Measurements from ENCODE around the gene SPRY4.
"Not testable (repeated sequence)": the region's sequence is repeated elsewhere in the genome, so short reads cannot be mapped to it uniquely, and the experiment has no call there.

The SPRY4 gene

DNA sequence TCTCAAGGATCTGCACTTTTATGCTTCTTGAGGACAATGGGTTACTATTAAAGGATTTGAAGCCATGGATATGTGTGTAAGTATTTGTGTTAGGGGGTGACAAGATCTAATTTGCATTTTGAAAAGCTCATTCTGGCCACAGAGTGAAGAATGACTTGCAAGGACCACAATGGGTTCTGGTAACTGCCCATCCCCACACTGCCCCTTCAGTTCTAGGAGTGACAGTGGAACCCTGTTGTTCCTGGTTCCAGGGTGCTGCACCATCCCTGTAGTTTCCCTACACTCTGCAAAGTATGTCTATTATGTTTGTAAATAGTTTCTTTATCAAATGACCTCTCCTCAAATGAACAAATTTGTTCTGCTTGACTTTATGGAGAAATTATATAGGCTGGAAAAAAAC, 9.7 kb upstream of the SPRY4 start:
- DNase-seq (ENCODE audit: low read depth in 3 of 3), result no peak

DNA sequence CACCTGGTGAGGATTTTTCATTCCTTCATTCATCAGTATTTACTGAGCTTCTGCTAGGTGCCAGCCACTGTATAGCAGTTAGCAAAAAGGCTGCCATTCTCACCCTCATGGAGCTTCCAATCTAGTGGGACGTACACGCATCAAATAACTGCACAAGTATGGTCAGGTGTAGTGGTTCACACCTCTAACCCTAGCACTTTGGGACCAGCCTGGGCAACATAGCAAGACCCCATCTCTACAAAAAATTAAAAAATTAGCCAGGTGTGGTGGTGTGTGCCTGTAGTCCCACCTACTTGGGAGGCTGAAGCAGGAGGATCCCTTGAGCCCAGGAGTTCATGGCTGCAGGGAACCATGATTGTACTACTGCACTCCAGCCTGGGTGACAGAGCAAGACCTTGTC, 8.9 kb upstream of the SPRY4 start:
- DNase-seq (ENCODE audit: low read depth in 3 of 3), result not testable (repeated sequence)

DNA sequence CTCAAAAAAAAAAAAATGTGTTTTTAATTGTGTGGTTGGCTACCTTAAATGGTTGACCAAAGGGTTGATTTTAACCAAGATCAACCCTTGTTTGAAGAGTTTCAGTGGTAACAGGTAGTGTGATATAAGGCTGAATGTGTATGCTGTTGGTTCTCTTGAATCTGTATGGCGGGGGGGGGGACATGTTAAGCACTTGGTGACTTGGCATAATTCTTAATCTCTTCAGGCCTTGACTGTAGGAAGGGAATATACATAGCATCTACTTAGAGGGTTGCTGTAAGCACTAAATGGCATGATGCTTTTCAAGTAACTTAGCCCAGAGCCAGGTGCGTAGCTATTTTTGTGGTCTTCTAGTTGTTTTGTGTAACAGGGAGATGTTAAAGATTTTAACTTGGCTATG, 5.6 kb upstream of the SPRY4 start:
- no peak for DNase-seq (ENCODE audit: low read depth in 3 of 3)

DNA sequence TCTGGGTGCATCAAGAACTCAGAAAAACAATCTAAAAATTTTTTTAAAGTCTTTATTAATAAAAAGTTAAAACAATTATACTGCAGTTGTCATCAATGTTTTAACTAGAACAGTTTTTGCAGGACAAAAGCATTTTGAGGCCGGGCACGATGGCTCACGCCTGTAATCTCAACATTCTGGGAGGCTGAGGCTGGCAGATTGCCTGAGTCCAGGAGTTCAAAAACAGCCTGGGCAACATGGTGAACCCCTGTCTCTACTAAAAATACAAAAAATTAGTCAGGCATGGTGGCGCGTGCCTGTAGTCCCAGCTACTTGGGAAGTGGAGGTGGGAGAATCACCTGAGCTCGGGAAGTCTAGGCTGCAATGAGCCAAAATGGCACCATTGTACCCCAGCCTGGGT, 5.2 kb upstream of the SPRY4 start:
- DNase-seq (ENCODE audit: low read depth in 3 of 3), result no peak

DNA sequence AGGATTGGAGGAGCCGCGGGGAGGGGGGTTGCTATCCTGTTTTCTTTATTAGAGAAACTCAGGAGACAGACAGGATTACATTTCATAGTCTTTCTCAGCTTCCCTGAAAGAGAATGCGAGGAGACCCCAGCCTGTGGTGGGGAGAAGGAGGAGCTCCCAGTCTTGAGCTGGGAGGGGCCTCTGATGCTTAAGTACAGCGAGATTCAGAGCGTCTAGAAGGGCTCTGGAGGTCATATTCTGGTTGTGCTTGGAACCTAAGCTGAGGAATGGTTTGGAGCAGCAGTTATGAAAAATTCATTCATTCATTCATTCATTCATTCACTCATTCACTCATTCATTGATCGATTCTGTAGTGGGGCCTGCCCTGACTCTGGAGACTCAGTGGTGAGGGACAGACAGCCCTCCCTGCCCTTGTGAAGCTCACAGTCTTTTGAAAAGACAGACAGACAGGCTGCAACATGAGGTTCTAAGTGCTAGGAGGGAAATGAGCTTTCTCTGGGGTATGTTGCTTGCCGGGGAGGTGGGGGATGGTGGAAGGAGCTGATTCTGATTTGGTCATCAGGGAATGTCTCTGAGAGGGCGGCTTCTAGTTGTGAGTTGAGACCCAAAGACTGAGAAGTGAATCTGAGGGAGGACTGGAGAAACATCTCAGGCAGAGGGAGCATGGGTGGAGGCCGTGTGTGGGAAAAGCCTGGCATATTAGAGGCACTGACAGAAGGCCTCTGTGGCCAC, 2.5 kb upstream of the SPRY4 start:
- no peak for DNase-seq (ENCODE audit: low read depth in 3 of 3)

DNA sequence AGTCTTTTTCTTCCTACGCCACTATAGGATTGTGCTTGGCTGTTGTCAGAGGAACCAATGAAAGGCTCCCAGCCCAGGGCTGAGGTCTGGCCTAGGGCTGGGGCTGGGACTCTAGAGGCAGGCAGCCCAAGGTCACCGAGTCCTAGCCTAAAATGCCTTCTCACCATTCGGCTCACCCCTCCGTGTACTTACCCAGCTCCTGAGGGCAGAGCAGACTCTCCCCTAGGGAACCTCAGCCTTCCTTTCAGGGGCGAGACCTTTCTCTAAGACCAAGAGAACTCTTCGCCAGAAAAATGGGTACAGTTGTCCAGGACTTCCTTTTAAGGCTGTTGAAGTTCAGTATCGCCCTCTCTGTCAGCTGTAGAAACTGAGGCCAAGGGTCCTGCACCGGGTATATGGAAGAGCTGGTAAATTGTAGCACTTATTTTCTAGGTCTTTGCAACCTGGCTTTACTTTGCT, 1.7 kb upstream of the SPRY4 start:
- no peak for DNase-seq (ENCODE audit: low read depth in 3 of 3)

DNA sequence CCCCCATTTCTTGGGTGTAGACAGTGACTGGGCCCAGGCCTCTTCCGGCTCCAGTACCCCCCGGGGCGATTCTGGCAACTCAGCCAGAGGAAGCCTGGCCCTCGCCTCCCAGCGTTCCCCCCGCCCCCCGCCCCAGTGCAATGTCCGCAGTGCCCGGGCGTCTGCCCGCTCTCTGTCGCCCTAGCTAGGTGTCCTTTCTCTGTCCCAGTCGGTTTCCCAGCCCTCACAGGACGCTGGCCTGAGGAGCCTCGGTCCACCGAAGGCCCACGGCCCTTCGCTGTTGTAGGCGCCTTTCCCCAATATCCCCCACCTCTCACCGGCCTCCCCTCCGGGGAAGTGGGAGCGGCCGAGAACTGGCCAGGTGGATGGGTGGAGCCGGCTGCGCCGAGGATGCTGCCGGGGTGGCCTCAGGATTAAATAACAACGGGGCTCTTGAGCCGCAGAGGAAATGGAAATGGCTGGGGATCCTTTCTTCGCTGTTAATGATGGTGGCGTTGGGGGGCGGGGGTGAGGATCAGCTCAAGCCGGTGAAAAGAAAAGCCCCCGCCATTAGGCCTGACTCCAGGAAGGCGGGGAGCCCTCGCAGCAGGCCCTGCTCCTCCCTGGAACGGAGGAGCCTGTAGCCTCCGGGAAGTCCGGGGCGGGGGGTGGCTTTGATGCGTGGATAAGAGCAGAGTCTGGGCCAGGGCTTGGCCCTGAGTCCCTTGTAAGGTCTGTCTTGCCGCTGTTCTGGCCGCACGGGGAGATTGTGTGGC, 1.1 kb upstream of the SPRY4 start:
- DNase-seq (ENCODE audit: low read depth in 3 of 3), result no peak

DNA sequence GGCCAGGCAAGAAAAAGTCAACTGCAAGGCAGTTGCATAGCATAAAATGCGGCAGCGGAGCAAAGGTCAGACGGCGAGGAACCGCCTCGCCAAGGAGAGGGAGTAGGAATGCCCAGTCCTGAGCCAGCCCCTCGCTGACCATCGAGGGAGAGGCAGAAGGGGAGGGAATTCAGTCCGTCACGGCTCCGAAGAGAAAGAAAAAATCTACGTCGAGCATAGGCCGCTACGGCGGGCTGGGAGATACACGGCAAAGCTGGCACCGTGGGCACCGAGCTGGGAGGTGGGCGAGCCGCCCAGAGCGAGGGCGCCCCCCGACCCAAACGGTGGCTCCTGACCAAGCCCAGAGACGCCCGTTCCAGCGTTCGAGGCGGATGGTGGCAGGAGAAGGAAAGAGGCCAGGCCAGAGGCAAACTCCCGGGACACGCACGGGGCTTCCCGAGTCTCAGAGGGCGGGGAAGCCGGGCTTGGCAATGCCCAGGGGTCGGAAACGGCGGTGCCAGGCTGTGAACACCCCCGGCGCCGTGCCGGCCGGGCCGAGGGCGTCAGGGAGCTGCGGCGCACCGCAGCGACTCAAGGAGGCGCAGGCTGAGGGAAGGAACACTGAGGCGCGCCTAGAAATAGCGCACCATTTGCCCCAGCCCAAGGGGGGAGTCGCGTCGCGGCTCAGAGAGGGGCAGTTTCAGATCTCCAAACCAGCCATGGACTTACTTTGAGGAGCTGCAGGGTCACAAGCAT, 518 bp downstream of the SPRY4 start:
- DNase-seq (ENCODE audit: low read depth in 3 of 3), result peak in 2 of 3 experiments; percentile 18 to 22

DNA sequence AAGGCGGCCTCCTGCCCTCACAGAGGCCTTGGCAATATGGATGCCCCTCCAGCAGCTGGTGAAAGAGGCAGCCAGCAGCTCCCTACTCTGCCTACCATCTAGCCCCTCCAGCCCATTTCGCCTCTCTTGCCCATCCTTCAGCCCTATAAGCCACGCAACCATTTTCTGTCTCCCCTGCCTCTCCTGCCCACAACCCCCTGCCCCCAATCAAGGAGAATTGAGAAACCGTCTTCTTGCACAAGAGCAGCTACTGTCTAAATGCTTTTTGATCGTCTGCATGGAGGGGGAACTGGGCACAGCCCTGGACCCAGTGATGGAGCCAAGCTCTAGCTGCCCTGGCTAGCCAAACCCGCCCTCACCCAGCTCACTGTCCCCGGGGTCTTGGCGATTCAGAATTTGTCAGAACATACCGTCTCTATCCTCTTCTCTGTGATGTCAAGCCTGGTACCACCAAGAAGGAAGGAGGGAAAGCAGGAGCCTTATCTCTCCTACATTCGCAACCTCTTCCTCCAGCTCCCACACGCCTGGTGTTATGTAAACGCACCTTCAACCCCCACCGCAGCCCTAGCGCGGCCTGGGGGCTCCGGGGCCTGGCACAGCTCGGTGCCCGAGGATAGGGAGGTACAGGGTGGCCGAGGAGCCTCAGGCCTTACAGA, 1.2 kb downstream of the SPRY4 start:
- DNase-seq (ENCODE audit: low read depth in 3 of 3), result no peak

DNA sequence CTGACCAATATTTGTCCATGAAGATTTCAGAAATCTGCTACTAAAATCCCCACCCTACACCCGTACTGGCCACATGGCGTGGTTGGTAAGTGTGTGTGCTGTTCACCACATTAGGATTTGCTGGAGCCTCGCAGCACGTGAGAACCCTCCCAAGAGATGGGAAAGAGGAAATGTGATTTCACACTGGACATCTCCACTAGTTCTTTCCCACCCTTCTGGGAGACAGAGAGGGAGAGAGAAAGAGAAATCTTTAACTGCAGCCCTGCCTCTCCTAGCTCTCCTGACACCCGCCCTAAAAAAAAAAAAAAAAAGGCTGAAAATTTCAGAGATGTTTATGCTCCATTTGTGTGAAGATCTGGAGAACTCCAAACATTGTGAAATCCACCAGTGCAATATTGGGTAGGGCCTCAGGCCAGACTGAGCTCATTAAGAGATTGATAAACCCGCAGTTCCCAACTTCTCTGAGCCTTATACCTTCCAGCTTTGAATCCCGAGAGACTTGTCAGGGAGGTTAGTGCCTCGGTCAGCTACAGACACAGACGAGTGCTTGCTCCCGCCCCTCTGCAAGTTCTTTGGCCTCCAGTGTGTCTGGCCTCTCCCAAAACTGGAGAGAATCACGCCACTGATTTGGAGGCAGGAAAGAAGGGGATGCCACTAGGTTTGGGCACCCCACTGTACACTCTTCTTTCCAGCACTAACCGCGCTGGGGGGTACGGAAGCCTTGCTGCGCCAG, 1.9 kb downstream of the SPRY4 start:
- no peak for DNase-seq (ENCODE audit: low read depth in 3 of 3)

DNA sequence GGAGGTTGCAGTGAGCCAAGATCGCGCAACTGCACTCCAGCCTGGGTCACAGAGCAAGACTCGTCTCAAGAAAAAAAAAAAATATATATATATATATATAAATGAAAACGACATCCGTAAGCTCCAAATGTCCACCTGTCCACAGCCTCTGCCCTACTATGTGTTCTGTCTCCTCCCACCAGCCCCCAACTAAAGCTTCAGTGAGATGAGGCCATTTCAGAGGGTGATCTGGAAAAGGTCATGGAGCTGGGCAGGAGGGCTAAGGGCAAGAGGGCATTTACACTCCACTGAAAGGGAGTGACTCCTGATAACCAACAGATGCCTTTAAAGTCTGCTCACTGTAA, 2.4 kb downstream of the SPRY4 start:
- DNase-seq (ENCODE audit: low read depth in 3 of 3), result no peak

DNA sequence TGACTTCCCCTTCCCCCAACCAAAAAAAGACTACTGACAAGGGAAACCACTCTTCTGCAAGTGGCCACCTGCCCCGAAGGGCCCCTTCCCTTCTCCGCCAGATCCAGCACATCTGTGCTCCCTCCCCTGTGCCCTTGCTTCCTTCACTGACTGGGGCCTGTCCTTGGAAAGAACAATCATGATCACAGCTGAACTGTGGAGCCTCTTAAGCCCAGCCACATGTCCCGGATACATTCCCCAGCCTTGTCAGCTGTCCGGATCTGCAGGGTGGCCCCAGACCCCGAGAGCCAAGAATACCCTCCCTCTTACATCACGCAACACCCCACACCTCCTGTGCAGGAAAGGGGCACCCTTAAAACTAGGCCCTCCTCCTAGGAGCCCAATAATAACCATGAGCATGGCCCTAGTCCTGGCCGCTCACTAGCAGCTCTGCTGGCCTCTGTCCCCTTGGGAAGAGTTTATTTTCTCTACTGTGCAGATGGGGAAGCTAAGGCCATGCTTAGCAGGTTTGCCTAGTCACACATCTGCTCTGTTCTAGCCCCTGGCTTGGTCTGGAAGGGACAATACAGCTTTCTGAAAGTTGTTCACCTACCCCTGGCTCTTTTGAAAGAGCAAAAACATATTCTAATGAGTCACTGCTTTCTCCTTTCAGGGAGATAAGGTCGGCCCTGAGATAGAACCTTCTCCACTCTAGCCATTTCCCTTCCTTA, 3.8 kb downstream of the SPRY4 start:
- DNase-seq (ENCODE audit: low read depth in 3 of 3), result no peak

DNA sequence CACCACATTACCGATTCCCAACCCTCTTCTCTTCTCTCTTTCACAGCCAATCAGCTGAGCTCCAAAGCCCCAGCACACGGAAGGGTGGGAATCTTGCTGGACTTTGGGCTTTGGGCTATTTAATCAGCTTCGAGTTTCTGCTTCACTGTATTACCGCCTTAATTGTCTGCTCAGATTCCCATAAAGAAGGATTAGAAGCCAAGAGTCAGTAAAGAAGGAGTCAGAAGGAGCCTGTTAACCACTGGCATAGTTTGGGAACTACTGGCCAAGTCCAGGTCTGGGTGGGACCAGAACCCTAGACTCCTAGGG, 4.4 kb downstream of the SPRY4 start:
- no peak for DNase-seq (ENCODE audit: low read depth in 3 of 3)

DNA sequence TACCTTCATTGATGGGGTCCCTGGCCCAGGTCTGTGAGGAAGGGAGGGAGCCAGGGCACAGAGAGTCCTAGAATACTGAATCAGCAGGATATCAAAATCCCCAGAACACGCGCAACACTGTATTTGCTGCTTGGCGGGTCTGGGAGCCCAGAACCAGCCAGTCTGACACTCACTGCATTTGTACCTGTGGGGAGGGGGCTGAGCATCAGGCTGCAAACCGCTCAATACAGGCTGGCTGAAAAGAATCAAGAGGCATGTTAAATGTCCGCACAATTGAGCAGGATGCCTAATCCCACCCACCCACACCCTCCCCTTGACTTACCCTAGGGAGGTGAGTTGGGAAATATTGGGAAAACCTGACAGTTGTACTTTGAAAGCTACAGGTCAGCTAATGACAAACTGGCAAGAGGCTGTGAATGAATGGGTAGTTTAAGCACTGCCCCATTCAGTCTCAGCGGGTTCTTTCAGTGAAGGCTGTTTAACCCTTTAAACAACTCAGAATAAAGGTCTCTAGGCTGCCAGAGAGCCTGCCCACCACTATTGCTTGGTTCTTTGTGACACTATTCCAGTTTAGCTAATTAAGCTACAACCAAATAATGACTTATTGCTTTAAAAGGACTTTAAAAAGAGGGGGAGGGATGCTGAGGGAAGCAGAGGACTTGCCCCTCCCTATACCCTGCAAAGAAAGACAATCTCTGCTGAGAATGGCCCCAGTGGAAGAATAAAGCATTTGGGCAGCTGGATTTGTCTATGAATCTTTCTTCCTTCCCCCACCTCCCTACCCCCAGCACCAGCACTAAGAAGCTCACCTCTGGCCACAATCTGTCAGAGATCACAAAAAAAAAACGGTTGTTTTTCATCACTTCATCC, 5.0 kb downstream of the SPRY4 start:
- no peak for DNase-seq (ENCODE audit: low read depth in 3 of 3)

DNA sequence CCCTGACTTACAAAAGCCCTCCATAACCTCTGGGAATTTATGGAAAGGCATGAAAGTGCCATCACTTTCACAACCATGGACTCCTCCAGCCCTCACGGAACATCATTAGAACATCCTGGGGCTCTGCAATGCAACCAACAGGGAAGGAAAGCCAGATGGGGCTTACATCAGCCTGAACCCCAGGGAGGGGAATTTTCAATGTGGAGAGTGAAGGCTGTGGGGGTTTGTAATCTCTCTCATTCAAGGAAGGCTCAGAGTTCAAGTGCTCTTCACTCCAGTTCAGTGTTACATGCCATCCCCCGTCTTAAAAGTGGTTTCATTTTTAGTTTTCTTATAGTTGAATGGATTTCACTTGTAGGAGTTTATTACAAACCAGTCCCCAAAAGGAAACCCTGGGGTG, 5.7 kb downstream of the SPRY4 start:
- no peak for DNase-seq (ENCODE audit: low read depth in 3 of 3)

DNA sequence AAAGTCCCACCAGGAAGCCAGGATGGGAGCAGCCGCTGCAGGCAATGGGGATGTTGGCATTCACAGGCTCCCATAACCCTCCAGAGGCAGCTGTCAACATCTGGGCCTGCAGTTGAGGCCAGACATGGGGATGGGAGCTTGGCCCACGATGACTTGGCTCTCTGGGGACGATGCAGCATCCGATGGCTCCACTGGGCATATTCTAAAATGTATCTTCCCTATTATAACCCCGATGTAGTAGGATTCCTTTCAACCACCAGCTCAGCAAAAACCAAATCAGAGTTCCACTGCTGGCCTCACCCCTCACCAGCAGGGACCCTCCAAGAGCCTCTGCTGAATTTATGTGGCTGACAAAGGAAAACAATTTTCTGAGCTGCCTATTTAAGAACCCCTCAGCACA, 7.1 kb downstream of the SPRY4 start:
- DNase-seq (ENCODE audit: low read depth in 3 of 3), result no peak

DNA sequence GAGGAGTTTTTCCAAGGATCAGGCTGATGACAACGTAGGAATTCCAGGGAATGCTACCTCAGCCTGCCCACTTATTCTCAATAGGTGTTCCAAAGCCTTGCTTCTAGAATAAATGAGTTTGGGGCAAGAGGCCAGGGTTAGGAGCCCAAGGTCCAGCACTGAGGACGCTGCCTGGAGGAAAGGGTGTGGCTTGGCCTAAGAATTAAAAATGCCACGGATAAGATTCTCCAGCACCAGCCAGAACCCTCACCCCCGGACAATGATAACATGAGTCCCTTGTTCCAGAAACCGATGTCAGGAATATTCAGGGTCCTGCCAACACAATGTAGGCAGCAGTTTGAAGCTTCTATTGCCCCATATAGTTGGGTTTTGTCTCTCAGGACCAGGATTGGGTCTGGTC, 7.6 kb downstream of the SPRY4 start:
- no peak for DNase-seq (ENCODE audit: low read depth in 3 of 3)

DNA sequence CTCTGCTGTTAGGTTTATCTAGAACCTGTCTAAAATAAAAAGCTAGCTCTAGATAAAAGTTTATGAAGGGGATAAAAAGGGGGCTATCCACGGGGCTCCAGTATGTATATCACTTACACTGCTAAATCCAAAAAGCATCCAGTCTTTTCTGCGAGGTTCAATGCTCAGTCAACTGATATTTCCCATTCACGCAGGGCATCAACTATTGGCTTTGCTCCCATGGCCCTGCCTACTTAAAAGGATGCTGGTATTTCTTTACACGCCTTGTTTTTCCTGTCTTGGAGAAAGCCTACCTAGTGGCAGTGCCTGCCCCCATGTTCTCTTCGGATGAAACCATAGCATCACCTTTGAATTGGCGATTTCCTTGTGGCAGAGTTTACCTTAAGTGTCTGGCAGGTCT, 8.1 kb downstream of the SPRY4 start:
- DNase-seq (ENCODE audit: low read depth in 3 of 3), result no peak

DNA sequence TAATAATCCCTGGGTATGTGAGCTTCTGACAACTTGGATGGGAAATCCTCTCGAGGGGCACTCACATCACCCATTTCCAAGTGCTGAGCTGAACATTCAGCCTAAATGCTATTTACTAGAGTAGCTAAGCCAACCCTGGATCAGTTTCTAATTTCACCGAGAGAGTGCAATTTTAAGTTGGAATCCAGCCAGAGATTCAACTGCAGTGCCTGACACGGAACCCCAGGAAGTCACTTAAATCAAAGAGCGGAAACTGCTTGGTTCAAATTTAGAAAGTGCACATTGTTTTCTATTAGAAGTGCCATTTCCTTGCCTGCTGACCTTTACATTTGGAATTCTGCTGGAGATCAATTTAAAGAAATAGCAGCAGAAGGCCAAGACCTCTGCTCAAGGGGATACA, 8.8 kb downstream of the SPRY4 start:
- DNase-seq (ENCODE audit: low read depth in 3 of 3), result no peak
